WI38 (cell line): ENCODE measurements around the gene RO60.
"Not testable (repeated sequence)": the region's sequence is repeated elsewhere in the genome, so short reads cannot be mapped to it uniquely, and the experiment has no call there.

ENCODE experiments used
- H3K4me3 ChIP-seq: 2 replicates; pipeline ENCODE4 v1.5.1; 2011; ENCODE audit warnings: low read depth, mild to moderate bottlenecking, control low read depth, low read length
- CTCF ChIP-seq: IDR thresholded peaks from 2 replicates; pipeline ENCODE4 v1.5.1; 2012; ENCODE audit warnings: low read depth, mild to moderate bottlenecking, control low read depth, low read length

The RO60 gene

GRCh38 chr1:193025218-193025617, 34.2 kb upstream of the RO60 start:
- no peak for TF ChIP-seq CTCF
- H3K4me3 ChIP-seq = no peak overlapping the region

- TF ChIP-seq CTCF = no peak
- H3K4me3 ChIP-seq = no peak overlapping the region
These were observed 29.1 kb upstream of the RO60 start for GRCh38 chr1:193030280-193030679.

- TF ChIP-seq CTCF = no peak
- H3K4me3 ChIP-seq = no peak overlapping the region
These were observed 28.0 kb upstream of the RO60 start for GRCh38 chr1:193031431-193031830.

- not testable (repeated sequence) for H3K4me3 ChIP-seq
These were observed 26.6 kb upstream of the RO60 start for GRCh38 chr1:193032643-193033427.

GRCh38 chr1:193033610-193034009, 25.8 kb upstream of the RO60 start:
- H3K4me3 ChIP-seq = no peak overlapping the region
- TF ChIP-seq CTCF = no peak

GRCh38 chr1:193036337-193037047, 22.9 kb upstream of the RO60 start:
- TF ChIP-seq CTCF = no peak
- no peak overlapping the region for H3K4me3 ChIP-seq

GRCh38 chr1:193040011-193040410, 19.4 kb upstream of the RO60 start:
- no peak for TF ChIP-seq CTCF
- no peak overlapping the region for H3K4me3 ChIP-seq
